Upper lobe of left lung (tissue), 6 donors: ENCODE measurements around the gene UGT1A4. TPM values are rescaled to one million over a fixed set of nuclear protein-coding genes. Genes with fewer than 3 reads are reported as not detected.

Experiments
- ATAC-seq, 2 donors: fragments of 200-7000 bp; cut with Tn5 transposase; one replicate each; pipeline ENCODE4 v1.9.1; 2022; ENCODE audit warnings: mild to moderate bottlenecking in 2 of 2, moderate library complexity in 2 of 2; ENCODE audit not compliant: low FRiP score in 2 of 2
- DNase-seq, 2 donors: peaks; one replicate each; pipeline ENCODE4 v3.0.0-alpha.2; 2019 to 2020
- H3K27ac ChIP-seq, 4 donors: fragments of 200-600 bp; sonication (generic); one replicate each; pipeline ENCODE4 v1.5.1; 2016 to 2019
- H3K27me3 ChIP-seq, 4 donors: fragments of 200-600 bp; sonication (generic); one replicate each; pipeline ENCODE4 v1.5.1; 2017 to 2019
- H3K36me3 ChIP-seq, 4 donors: fragments of 200-600 bp; sonication (generic); one replicate each; pipeline ENCODE4 v1.5.1; 2016 to 2019
- H3K4me1 ChIP-seq, 4 donors: fragments of 200-600 bp; sonication (generic); one replicate each; pipeline ENCODE4 v1.5.1; 2018 to 2019
- H3K4me3 ChIP-seq, 4 donors: fragments of 200-600 bp; sonication (generic); one replicate each; pipeline ENCODE4 v1.5.1; 2017 to 2019; ENCODE audit warnings: mild to moderate bottlenecking in 2 of 4, moderate library complexity in 1 of 4
- H3K9me3 ChIP-seq, 4 donors: fragments of 200-600 bp; sonication (generic); one replicate each; pipeline ENCODE4 v1.5.1; 2018 to 2019
- EP300 ChIP-seq, 4 donors: sonication (generic); formaldehyde crosslinking; IDR thresholded peaks; one replicate each; pipeline ENCODE4 v1.5.1; 2017; ENCODE audit warnings: antibody characterized with exemption in 4 of 4, control low read depth in 2 of 4
- POLR2A ChIP-seq, 4 donors: fragments of 450-650 bp; IDR thresholded peaks; one replicate each; pipeline ENCODE4 v1.5.1; 2016 to 2017; ENCODE audit warnings: antibody characterized with exemption in 4 of 4, mild to moderate bottlenecking in 2 of 4
- POLR2AphosphoS5 ChIP-seq, 2 donors: sonication (generic); formaldehyde crosslinking; IDR thresholded peaks; one replicate each; pipeline ENCODE4 v1.5.1; 2017; ENCODE audit warnings: antibody characterized with exemption in 2 of 2
- whole genome bisulfite sequencing, 2 donors: methylation state at CpG; one replicate each; pipeline ENCODE4 v1.1.5; 2017 to 2018; 5-methylcytosine and 5-hydroxymethylcytosine counted together
- total RNA-seq, 6 donors: library from RNA; depleted of rRNA in 4 of 6; stranded (reverse); fragments of >200 nt in 4 of 6; gene quantifications; one replicate each; pipeline versions ENCODE4 v1.1.0 to v1.2.1, GENCODE V29; 2016 to 2021
- TF ChIP-seq, protein P1 (sequence below), 6 experiments: fragments of 450-650 bp in 4 of 6; fragments of 200-600 bp in 2 of 6; sonication (generic) in 2 of 6; IDR thresholded peaks; one replicate each; pipeline ENCODE4 v1.5.1; 2016 to 2019; ENCODE audit warnings: antibody characterized with exemption in 6 of 6
- donor health status: DM: no; HTN: no; CAD: no; lungs with moderate emphysema.
- donor health status: DM: no; HTN: yes; CAD: no; lungs with severe emphysema.

Gene UGT1A4
- total RNA-seq, 6 donors from 2014 or later: 0.14 to 0.69 (median 0.27) TPM; not detected in 2

DNA sequence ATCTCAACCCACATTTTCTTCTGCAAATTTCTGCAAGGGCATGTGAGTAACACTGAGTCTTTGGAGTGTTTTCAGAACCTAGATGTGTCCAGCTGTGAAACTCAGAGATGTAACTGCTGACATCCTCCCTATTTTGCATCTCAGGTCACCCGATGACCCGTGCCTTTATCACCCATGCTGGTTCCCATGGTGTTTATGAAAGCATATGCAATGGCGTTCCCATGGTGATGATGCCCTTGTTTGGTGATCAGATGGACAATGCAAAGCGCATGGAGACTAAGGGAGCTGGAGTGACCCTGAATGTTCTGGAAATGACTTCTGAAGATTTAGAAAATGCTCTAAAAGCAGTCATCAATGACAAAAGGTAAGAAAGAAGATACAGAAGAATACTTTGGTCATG, 49.5 kb downstream of the UGT1A4 start:
- no peak for DNase-seq
- Histone ChIP-seq H3K27me3 (no peaks in the 10 kb centered on the region), H3K4me3 (no peak overlapping the region), H3K27ac (no peak overlapping the region), H3K9me3 (no peaks in the 10 kb centered on the region), H3K36me3 (no peaks in the 10 kb centered on the region), H3K4me1 (no peaks in the 10 kb centered on the region)
- 83% methylated on average over 4 of the region's 4 CpGs for WGBS, 2 donors
- TF ChIP-seq, protein P1, sequence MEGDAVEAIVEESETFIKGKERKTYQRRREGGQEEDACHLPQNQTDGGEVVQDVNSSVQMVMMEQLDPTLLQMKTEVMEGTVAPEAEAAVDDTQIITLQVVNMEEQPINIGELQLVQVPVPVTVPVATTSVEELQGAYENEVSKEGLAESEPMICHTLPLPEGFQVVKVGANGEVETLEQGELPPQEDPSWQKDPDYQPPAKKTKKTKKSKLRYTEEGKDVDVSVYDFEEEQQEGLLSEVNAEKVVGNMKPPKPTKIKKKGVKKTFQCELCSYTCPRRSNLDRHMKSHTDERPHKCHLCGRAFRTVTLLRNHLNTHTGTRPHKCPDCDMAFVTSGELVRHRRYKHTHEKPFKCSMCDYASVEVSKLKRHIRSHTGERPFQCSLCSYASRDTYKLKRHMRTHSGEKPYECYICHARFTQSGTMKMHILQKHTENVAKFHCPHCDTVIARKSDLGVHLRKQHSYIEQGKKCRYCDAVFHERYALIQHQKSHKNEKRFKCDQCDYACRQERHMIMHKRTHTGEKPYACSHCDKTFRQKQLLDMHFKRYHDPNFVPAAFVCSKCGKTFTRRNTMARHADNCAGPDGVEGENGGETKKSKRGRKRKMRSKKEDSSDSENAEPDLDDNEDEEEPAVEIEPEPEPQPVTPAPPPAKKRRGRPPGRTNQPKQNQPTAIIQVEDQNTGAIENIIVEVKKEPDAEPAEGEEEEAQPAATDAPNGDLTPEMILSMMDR (IDR thresholded peaks at IDR 0.05): no peak
- TF ChIP-seq POLR2A (IDR thresholded peaks at IDR 0.05) (no peak), EP300 (IDR thresholded peaks at IDR 0.05) (no peak), POLR2AphosphoS5 (IDR thresholded peaks at IDR 0.05) (no peak)
- no peak for ATAC-seq

DNA sequence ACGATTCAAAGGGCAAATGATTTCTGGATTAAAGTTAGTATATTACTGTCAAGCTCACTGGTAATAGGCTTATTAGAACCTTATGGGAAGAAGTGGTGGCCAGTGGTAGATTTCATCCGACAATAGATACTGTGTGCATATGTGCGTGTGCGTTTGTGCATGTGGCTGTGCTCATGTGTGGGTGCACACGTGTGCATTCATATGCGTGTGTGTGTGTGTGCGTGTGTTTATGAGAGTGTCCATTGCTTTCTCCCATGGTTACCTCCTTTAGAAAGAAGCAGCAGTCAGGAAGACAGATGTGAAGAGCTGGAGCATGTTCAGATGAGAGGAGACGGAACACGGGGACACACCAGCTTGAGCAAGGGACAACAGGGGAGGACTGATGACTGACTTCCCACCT, 50.7 kb downstream of the UGT1A4 start:
- TF ChIP-seq POLR2AphosphoS5 (IDR thresholded peaks at IDR 0.05) (no peak), EP300 (IDR thresholded peaks at IDR 0.05) (no peak), POLR2A (IDR thresholded peaks at IDR 0.05) (no peak)
- TF ChIP-seq, protein P1 (IDR thresholded peaks at IDR 0.05): no peak
- peak in 1 of 2 donors; percentile 57 for ATAC-seq
- DNase-seq: no peak
- H3K27me3 ChIP-seq: no peaks in the 10 kb centered on the region
- H3K4me3 ChIP-seq: no peak overlapping the region
- H3K4me1 ChIP-seq: no peaks in the 10 kb centered on the region
- H3K36me3 ChIP-seq: no peaks in the 10 kb centered on the region
- WGBS, 2 donors: 90 to 94% methylated on average over 9 of the region's 9 CpGs
- no peaks in the 10 kb centered on the region for H3K9me3 ChIP-seq
- H3K27ac ChIP-seq: no peak overlapping the region

DNA sequence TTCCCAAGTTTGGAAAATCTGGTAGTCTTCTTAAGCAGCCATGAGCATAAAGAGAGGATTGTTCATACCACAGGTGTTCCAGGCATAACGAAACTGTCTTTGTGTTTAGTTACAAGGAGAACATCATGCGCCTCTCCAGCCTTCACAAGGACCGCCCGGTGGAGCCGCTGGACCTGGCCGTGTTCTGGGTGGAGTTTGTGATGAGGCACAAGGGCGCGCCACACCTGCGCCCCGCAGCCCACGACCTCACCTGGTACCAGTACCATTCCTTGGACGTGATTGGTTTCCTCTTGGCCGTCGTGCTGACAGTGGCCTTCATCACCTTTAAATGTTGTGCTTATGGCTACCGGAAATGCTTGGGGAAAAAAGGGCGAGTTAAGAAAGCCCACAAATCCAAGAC, 53.6 kb downstream of the UGT1A4 start:
- WGBS, 2 donors: 86 to 91% methylated on average over 16 of the region's 16 CpGs
- ATAC-seq: no peak
- H3K36me3 ChIP-seq: no peaks in the 10 kb centered on the region
- H3K27ac ChIP-seq: no peak overlapping the region
- TF ChIP-seq EP300 (IDR thresholded peaks at IDR 0.05): no peak
- no peaks in the 10 kb centered on the region for H3K4me1 ChIP-seq
- no peaks in the 10 kb centered on the region for H3K27me3 ChIP-seq
- H3K9me3 ChIP-seq: no peaks in the 10 kb centered on the region
- DNase-seq: peak in 1 of 2 donors; percentile 58
- H3K4me3 ChIP-seq: no peak overlapping the region

DNA sequence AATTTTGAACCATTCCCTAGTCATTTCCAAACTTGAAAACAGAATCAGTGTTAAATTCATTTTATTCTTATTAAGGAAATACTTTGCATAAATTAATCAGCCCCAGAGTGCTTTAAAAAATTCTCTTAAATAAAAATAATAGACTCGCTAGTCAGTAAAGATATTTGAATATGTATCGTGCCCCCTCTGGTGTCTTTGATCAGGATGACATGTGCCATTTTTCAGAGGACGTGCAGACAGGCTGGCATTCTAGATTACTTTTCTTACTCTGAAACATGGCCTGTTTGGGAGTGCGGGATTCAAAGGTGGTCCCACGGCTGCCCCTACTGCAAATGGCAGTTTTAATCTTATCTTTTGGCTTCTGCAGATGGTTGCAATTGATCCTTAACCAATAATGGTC, 54.0 kb downstream of the UGT1A4 start:
- TF ChIP-seq POLR2AphosphoS5 (IDR thresholded peaks at IDR 0.05) (no peak), POLR2A (IDR thresholded peaks at IDR 0.05) (no peak), EP300 (IDR thresholded peaks at IDR 0.05) (no peak)
- TF ChIP-seq, protein P1 (IDR thresholded peaks at IDR 0.05): no peak
- ATAC-seq (no peak), DNase-seq (no peak)
- H3K4me1 ChIP-seq: no peaks in the 10 kb centered on the region
- no peak overlapping the region for H3K27ac ChIP-seq
- H3K27me3 ChIP-seq: no peaks in the 10 kb centered on the region
- no peaks in the 10 kb centered on the region for H3K36me3 ChIP-seq
- 66 to 71% methylated on average over 5 of the region's 5 CpGs for WGBS, 2 donors
- no peaks in the 10 kb centered on the region for H3K9me3 ChIP-seq
- no peak overlapping the region for H3K4me3 ChIP-seq

DNA sequence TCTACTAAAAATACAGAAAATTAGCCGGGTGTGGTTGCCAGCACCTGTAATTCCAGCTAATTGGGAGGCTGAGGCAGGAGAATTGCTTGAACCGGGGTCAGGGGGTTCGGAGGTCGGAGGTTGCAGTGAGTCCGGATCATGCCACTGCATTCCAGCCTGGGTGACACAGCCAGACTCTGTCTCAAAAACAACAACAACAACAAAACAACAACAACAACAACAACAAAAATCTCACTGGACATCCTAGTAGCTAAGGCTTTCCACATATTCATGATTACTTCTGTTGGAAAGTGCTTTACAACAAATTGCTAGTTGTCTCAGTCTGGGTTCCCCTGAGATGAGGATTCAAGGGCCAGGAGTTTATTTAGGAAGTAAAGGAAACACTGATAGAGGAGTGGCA, 55.3 kb downstream of the UGT1A4 start:
- no peaks in the 10 kb centered on the region for H3K4me1 ChIP-seq
- no peak overlapping the region for H3K27ac ChIP-seq
- no peaks in the 10 kb centered on the region for H3K36me3 ChIP-seq
- H3K27me3 ChIP-seq: no peaks in the 10 kb centered on the region
- DNase-seq: no peak
- H3K4me3 ChIP-seq: no peak overlapping the region
- 88 to 93% methylated on average over 5 of the region's 5 CpGs for WGBS, 2 donors
- ATAC-seq: no peak
- TF ChIP-seq POLR2A (IDR thresholded peaks at IDR 0.05) (no peak), EP300 (IDR thresholded peaks at IDR 0.05) (no peak), POLR2AphosphoS5 (IDR thresholded peaks at IDR 0.05) (no peak)
- TF ChIP-seq, protein P1 (IDR thresholded peaks at IDR 0.05): no peak
- no peaks in the 10 kb centered on the region for H3K9me3 ChIP-seq
